Activated naive CD4-positive, alpha-beta T cell treated with anti-CD3 and anti-CD28 coated beads for 36 hours (primary cell): ENCODE results near the gene FLT3LG. TPM values are rescaled to one million over a fixed set of nuclear protein-coding genes. Genes with fewer than 3 reads are reported as not detected.

ENCODE experiments used
- CTCF ChIA-PET: fragments of 350-600 bp; sonication (Branson Sonifier 250); formaldehyde crosslinking; loops from one replicate; lab custom pipeline; 2021; ENCODE audit warnings: antibody characterized with exemption; lab: Charles Lee
- DNase-seq: peaks from one replicate; pipeline ENCODE4 v3.0.0-alpha.2; 2020
- H3K27ac Mint-ChIP-seq: one replicate; pipeline ENCODE4 v1.8.0; 2021; ENCODE audit warnings: mild to moderate bottlenecking, mixed read lengths
- H3K27me3 Mint-ChIP-seq: one replicate; pipeline ENCODE4 v1.8.0; 2021; ENCODE audit warnings: low read depth, mixed read lengths
- H3K36me3 Mint-ChIP-seq: one replicate; pipeline ENCODE4 v1.8.0; 2021; ENCODE audit warnings: low read depth, mixed read lengths
- H3K4me1 Mint-ChIP-seq: one replicate; pipeline ENCODE4 v1.8.0; 2021; ENCODE audit warnings: low read depth, mixed read lengths
- H3K4me3 Mint-ChIP-seq: one replicate; pipeline ENCODE4 v1.8.0; 2021; ENCODE audit warnings: mild to moderate bottlenecking, moderate library complexity, mixed read lengths
- H3K9me3 Mint-ChIP-seq: one replicate; pipeline ENCODE4 v1.8.0; 2021; ENCODE audit warnings: mixed read lengths
- intact Hi-C: fragments of 100-400 bp; cut with micrococcal nuclease; formaldehyde crosslinking; loops from one replicate; pipeline ENCODE4 v1.15.1; 2023
- total RNA-seq, 2 experiments: library from RNA; stranded (reverse); gene quantifications; one replicate each; pipeline ENCODE4 v1.2.3, GENCODE V29; 2021

The FLT3LG gene, protein sequence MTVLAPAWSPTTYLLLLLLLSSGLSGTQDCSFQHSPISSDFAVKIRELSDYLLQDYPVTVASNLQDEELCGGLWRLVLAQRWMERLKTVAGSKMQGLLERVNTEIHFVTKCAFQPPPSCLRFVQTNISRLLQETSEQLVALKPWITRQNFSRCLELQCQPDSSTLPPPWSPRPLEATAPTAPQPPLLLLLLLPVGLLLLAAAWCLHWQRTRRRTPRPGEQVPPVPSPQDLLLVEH
- total RNA-seq: 10 to 100 TPM; 23.9 to 28.4 TPM

DNA sequence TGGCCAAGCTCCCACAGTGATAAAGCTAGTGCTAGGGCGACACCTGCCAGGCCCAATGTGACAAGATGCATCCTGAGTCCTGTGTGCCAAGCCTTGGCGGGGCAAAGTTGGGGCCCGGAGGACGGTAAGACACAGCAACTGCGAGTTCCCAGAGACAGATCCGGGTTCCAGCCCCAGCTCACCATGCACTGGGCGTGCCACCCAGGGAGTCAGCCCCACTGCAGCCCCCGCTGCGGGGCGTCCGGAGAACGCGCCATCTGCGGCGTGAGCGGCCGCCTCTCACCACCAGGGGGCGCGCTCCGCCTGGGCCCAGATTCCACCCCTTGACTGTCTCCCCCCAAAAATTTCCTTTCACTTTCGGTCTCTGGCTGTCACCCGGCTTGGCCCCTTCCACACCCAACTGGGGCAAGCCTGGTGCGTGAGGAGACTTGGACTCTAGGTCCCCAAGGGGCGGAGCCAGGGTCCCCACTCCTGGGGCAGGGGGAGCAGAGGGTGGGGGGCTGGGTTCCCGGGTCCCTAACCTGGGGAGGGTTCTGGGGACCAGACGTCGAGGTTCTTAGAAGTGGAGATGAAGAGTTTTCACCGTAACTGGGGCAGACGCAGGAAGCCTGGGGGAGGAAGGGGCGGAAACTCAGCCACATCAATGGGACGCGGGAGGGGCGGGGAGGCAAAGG is at the start of gene FLT3LG:
TSS of gene FLT3LG (plus strand) at position 348 of the 674 bp plus-strand sequence. CDS start 425 bp downstream, outside the sequence.
- CTCF ChIA-PET: interaction anchor here (0.6 to 2.2 kb wide), 22 partner anchors 14 to 502 kb away, joined by 3 to 13 read pairs (median 4); partner anchors contain the start of genes ALDH16A1, CD37, PIH1D1 and PRRG2
- peaks cover 65% of the 10 kb centered on the region for H3K4me1 Mint-ChIP-seq
- peak within 1 kb of the TSS; percentile 95 for H3K27ac Mint-ChIP-seq
- H3K36me3 Mint-ChIP-seq: peaks cover 11% of the 10 kb centered on the region
- DNase-seq: peak; percentile 89
- H3K9me3 Mint-ChIP-seq: no peaks in the 10 kb centered on the region
- intact Hi-C loops: loop anchor here (1.0 to 2.0 kb wide), 6 partner anchors 31 to 248 kb away; partner anchors contain the start of gene CD37
- no peaks in the 10 kb centered on the region for H3K27me3 Mint-ChIP-seq
- H3K4me3 Mint-ChIP-seq: peak within 1 kb of the TSS; percentile 88

DNA sequence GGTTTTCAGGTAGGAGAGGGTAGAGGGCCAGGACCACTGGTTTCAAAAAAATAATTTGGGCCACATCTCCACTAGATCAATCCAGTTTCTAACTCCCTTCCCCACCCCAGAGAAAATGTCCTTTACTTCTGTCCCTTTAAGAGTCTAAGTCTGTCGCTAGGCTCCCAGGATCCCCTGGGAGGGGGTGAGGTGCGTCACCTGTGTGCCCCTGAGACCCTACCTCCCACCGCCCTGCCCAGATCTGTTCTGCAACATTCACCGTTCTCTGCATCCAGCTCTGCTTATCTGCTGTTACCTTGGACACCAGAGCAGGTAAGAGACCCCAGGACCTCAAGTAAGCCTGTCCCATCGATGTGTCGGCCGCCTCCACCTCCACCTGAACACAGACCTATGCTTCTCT is 48.8 kb upstream of the FLT3LG start, which contains the start of gene GFY:
TSS of gene GFY (plus strand) at position 211 of the 400 bp plus-strand sequence. CDS start 1,043 bp downstream, outside the sequence.
- intact Hi-C loops: no loop called here
- peaks cover 56% of the 10 kb centered on the region for H3K4me1 Mint-ChIP-seq

DNA sequence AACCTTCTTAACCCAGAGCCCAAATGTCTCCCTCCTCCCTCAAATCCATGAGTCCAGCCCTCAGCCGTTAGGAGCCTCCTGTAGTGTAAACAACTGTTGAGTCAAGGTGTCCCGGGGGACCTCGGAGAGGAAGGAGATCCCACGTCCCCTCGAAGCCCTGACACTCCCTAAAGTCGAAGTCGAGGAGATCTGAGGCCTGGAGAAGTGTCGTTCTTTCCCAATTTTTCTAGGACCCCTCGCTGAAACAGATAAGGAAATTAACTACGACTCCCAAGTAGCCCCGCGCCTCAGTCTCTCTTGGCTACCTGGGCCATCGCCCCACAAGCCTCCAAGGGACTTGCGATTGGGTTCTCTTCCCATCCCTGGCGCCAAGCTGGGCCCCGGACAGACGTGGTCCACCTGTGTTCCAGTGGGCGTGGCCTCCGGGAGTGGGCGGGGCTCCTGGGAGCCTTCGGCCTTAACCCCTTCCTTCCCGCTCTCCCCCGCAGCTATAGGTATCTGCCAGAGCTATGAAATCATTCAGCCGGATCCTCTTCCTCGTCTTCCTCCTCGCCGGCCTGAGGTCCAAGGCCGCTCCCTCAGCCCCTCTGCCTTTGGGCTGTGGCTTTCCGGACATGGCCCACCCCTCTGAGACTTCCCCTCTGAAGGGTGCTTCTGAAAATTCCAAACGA is 48.0 kb upstream of the FLT3LG start:
- no peaks in the 10 kb centered on the region for H3K9me3 Mint-ChIP-seq
- peaks cover 59% of the 10 kb centered on the region for H3K4me1 Mint-ChIP-seq
- CTCF ChIA-PET: interaction anchor here (1.3 to 1.7 kb wide), 2 partner anchors 9 to 35 kb away, joined by 3 read pairs; no protein-coding TSS in a partner anchor

More for the DNA sequence above, 48.8 kb upstream of the FLT3LG start, which contains the start of gene GFY:
- no peak within 1 kb of the TSS for H3K27ac Mint-ChIP-seq
- no peak within 1 kb of the TSS for H3K4me3 Mint-ChIP-seq
- DNase-seq: no peak
- no peaks in the 10 kb centered on the region for H3K9me3 Mint-ChIP-seq
- H3K36me3 Mint-ChIP-seq: no peaks in the 10 kb centered on the region
- peaks cover 88% of the 10 kb centered on the region for H3K27me3 Mint-ChIP-seq
- CTCF ChIA-PET: interaction anchor here (1.7 kb wide), 1 partner anchor 34 kb away, joined by 3 read pairs; no protein-coding TSS in a partner anchor

DNA sequence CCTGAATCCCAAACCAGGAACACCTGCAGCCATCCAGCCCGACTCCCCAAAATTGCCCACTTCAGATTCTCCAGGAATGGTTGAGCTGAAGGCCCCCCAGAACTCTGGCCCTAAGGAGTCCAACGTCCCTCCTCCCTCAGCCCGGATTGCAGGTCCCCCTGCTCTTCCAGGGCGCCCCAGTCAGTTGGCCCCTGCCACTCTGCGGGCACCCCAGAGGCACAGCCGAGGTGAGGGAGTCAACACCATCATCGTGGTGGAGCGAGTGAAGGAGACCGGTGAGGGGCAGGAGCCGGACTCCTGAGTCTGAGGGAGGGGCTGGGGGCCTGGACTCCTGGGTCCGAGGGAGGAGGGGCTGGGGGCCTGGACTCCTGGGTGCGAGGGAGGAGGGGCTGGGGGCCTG is 46.7 kb upstream of the FLT3LG start:
- no peak overlapping the region for H3K4me3 Mint-ChIP-seq
- no peak for DNase-seq
- H3K9me3 Mint-ChIP-seq: no peaks in the 10 kb centered on the region
- intact Hi-C loops: no loop called here
- peaks cover 55% of the 10 kb centered on the region for H3K4me1 Mint-ChIP-seq
- peaks cover 86% of the 10 kb centered on the region for H3K27me3 Mint-ChIP-seq
- H3K27ac Mint-ChIP-seq: no peak overlapping the region
- H3K36me3 Mint-ChIP-seq: no peaks in the 10 kb centered on the region
- CTCF ChIA-PET: no interaction called here

More for the DNA sequence above, 48.0 kb upstream of the FLT3LG start:
- intact Hi-C loops: no loop called here
- no peaks in the 10 kb centered on the region for H3K36me3 Mint-ChIP-seq
- no peak overlapping the region for H3K4me3 Mint-ChIP-seq
- H3K27ac Mint-ChIP-seq: no peak overlapping the region
- H3K27me3 Mint-ChIP-seq: peaks cover 87% of the 10 kb centered on the region
- peak; percentile 40 for DNase-seq

DNA sequence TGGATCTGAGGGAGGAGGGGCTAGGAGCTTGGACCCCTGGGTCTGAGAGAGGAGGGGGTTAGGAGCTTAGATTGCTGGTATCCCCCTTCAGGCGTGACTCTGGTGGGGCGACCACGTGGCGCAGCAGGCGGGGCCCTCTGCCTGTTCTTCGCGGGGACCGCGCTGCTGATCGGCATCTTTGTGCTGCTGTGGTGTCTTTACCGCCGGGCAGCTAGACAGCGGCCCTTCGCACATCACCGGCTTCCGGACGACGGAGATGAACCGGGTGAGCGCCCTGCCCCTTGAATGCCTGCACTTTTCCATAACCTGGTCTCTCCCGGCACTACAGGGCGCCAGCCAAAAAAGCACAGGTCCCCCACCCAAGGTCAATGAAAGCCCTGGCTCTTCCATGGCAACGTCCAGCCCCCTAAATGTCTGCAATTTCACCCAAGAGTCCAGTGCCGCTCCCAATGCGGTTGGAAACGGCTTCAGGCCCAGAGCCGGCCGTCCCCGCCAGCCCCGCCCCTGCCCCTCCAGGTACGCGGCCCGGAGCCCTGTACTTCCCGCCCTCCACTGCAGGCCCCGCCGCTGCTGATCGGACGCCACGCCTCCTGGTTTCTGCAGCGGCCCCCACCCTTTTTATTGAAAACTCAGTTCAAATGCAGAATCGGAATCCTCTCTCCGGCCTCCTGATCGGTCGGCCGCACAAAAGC is 46.0 kb upstream of the FLT3LG start:
- DNase-seq: no peak
- Mint-ChIP-seq H3K4me3 (peak overlapping the region; percentile 20), H3K9me3 (no peaks in the 10 kb centered on the region), H3K36me3 (no peaks in the 10 kb centered on the region), H3K27me3 (peaks cover 88% of the 10 kb centered on the region), H3K27ac (no peak overlapping the region), H3K4me1 (peaks cover 53% of the 10 kb centered on the region)
- CTCF ChIA-PET: interaction anchor here (1.6 kb wide), 1 partner anchor 17 kb away, joined by 4 read pairs; no protein-coding TSS in a partner anchor
- intact Hi-C loops: no loop called here

DNA sequence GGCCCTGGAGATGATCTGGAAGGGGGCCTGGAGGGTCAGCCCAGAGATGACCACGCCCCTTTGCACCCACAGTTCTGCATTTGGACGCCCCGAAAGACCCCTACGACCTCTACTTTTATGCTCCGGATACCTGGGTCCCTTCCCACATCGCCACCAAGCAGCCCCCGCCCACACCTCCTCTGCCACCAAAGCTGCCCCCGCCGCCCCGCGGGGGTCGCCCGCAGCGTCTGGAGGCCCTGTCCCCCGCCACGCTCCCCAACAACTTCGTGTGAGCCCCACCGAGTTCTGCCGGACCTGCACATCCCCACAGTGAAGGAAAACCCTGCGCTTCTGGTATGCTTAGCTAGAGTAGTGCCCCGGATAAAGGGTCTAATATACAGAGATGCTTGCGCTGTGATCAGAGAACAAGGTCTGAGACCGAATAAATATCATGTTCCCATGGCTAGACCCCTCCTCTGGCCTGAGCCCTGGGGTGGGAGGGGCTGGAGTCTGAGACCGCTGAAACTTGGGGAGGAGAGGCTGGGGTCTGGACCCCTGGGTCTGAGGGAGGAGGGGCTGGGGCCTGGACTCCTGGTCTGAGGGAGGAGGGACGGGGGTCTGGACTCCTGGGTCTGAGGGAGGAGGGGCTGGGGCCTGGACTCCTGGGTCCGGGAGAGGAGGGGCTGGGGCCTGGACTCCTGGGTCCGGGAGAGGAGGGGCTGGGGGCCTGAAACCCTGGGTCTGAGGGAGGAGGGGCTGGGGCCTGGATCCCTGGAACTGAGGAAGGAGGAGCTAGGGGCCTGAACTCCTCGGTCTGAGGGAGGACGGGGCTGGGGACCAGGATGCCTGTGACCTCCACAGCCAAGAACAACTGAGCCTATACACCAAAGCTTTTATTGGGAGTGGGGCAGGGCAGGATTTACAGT is 45.2 kb upstream of the FLT3LG start:
- H3K4me3 Mint-ChIP-seq: peak overlapping the region; percentile 20
- H3K27me3 Mint-ChIP-seq: peaks cover 89% of the 10 kb centered on the region
- intact Hi-C loops: no loop called here
- no peak for DNase-seq
- peaks cover 51% of the 10 kb centered on the region for H3K4me1 Mint-ChIP-seq
- CTCF ChIA-PET: interaction anchor here (1.1 to 1.8 kb wide), 3 partner anchors 17 to 36 kb away, joined by 3 to 4 read pairs (median 4); no protein-coding TSS in a partner anchor
- H3K36me3 Mint-ChIP-seq: no peaks in the 10 kb centered on the region
- H3K27ac Mint-ChIP-seq: no peak overlapping the region
- no peaks in the 10 kb centered on the region for H3K9me3 Mint-ChIP-seq

DNA sequence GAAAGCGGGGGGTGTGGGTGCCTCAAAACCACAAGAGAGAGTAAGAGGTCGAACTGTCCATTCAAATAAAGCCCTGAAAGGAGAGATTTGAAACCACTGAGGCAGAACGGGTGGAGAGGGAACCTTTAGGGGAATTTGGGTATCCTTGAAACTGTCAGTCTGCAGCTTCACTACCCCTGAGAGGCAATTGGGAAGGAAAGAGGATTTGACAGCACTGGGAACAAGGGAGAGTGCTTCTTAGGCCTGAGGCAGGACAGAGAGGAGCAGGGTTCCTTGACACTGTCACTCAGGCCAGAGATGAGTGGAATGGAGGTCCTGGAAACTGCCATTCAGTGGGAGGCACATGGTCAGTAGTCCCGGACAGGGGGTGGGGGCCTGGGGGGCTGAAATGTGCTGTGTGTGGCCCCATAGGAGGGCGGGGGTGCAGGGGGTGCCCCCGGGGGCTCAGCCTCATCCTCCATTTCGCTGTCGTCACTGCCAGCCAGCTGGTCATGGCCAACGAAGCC is 43.8 kb upstream of the FLT3LG start:
- Mint-ChIP-seq H3K36me3 (no peaks in the 10 kb centered on the region), H3K27ac (no peak overlapping the region), H3K4me3 (no peak overlapping the region), H3K9me3 (no peaks in the 10 kb centered on the region), H3K27me3 (peaks cover 90% of the 10 kb centered on the region), H3K4me1 (peaks cover 48% of the 10 kb centered on the region)
- no peak for DNase-seq
- CTCF ChIA-PET: interaction anchor here (0.6 to 1.8 kb wide), 4 partner anchors 25 to 40 kb away, joined by 3 to 4 read pairs (median 3); no protein-coding TSS in a partner anchor
- intact Hi-C loops: loop anchor here (2.0 kb wide), 1 partner anchor 37 kb away; no protein-coding TSS in a partner anchor

DNA sequence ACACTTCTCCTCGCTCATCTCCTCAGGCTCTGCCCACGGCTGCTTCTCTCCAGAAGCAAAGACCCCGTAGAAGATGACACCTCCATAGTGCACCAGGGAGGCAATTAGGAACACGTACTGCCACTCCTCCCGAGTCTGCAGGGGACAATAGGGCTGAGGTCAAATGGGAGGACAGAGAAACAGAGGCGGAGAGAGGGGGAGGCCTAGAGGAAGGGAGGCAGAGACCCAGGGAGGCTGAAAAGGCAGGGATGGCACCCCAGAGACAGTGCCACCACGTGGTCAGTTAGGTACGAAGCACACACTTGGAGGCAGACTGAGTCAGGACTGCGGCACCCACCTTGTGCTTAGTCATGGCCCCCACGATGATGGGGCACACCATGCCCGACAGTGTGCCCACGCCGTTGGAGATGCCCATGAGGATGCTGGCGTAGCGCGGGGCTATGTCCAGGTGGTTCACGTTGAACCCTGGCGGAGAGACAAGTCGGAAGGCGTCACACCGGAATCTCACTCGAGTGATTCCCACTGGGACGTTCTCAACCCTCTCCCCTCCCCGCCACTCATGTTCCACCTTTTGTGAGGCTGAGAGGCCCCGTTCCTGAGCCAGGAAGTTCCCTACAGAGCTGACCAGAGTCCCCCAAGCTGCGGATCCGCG is 43.2 kb upstream of the FLT3LG start:
- H3K4me3 Mint-ChIP-seq: no peak overlapping the region
- H3K27me3 Mint-ChIP-seq: peaks cover 89% of the 10 kb centered on the region
- no peaks in the 10 kb centered on the region for H3K9me3 Mint-ChIP-seq
- CTCF ChIA-PET: interaction anchor here (0.6 to 1.8 kb wide), 2 partner anchors 38 to 46 kb away, joined by 3 to 4 read pairs; no protein-coding TSS in a partner anchor
- intact Hi-C loops: loop anchor here (2.0 kb wide), 1 partner anchor 38 kb away; no protein-coding TSS in a partner anchor
- no peaks in the 10 kb centered on the region for H3K36me3 Mint-ChIP-seq
- DNase-seq: peak; percentile 56
- H3K4me1 Mint-ChIP-seq: peaks cover 45% of the 10 kb centered on the region
- H3K27ac Mint-ChIP-seq: no peak overlapping the region

DNA sequence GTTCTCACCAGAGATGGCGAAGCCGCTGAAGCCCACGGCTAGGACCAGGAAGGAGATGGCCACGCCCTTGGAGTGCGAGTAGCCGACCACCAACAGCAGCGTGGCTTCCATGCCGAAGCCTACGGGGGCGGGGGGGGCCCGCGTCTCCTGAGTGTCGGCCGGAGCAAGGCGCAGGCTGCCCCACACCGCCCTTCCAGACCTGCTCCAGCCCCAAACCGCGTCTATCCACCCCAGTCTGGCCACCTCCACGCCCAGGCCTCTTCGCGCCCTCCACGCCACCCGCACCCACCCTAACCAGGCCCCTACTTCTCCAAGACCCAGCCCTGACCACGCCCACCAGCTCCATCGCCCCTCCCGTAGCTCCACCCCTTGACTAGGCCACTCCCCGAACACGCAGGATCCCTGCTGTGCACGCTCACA is 42.7 kb upstream of the FLT3LG start:
- DNase-seq: peak; percentile 24
- Mint-ChIP-seq H3K4me3 (no peak overlapping the region), H3K9me3 (no peaks in the 10 kb centered on the region), H3K27ac (no peak overlapping the region), H3K4me1 (peaks cover 40% of the 10 kb centered on the region), H3K27me3 (peaks cover 89% of the 10 kb centered on the region), H3K36me3 (no peaks in the 10 kb centered on the region)
- intact Hi-C loops: loop anchor here (2.0 kb wide), 1 partner anchor 39 kb away; no protein-coding TSS in a partner anchor
- CTCF ChIA-PET: interaction anchor here (0.6 kb wide), 1 partner anchor 45 kb away, joined by 3 read pairs; no protein-coding TSS in a partner anchor
